Colonic mucosa (tissue), 4 donors: ENCODE measurements around the gene XKR7. TPM values are rescaled to one million over a fixed set of nuclear protein-coding genes. Genes with fewer than 3 reads are reported as not detected.

ENCODE experiments used
- DNase-seq: peaks from one replicate; pipeline ENCODE4 v3.0.0-alpha.2; 2020
- H3K27ac ChIP-seq: fragments of 200-600 bp; one replicate; pipeline ENCODE4 v1.8.0; 2021
- H3K27me3 ChIP-seq: fragments of 200-600 bp; one replicate; pipeline ENCODE4 v1.8.0; 2021
- H3K36me3 ChIP-seq: fragments of 200-600 bp; one replicate; pipeline ENCODE4 v1.8.0; 2021
- H3K4me1 ChIP-seq: fragments of 200-600 bp; one replicate; pipeline ENCODE4 v1.8.0; 2021; ENCODE audit warnings: mild to moderate bottlenecking
- H3K4me3 ChIP-seq: fragments of 200-600 bp; one replicate; pipeline ENCODE4 v1.8.0; 2021
- H3K9ac ChIP-seq, 2 donors: one replicate each; pipeline ENCODE4 v1.7.0; 2013; ENCODE audit warnings: control low read depth in 2 of 2, low read depth in 2 of 2, low read length in 2 of 2
- H3K9me3 ChIP-seq: fragments of 200-600 bp; one replicate; pipeline ENCODE4 v1.8.0; 2021
- CTCF ChIP-seq: fragments of 200-600 bp; IDR thresholded peaks from one replicate; pipeline ENCODE4 v1.8.0; 2022; ENCODE audit warnings: antibody characterized with exemption, mild to moderate bottlenecking
- intact Hi-C: fragments of 100-400 bp; cut with DNase I; formaldehyde crosslinking; loops from one replicate; pipeline ENCODE4 v1.14.1; 2022
- total RNA-seq, 2 donors: library from RNA; stranded (reverse); fragmentation: NEBNext Ultra II Directional in 1 of 2; extraction: Animal tissue kit (Norgen Biotek cat#: 25700) in 1 of 2; gene quantifications; one replicate each; pipeline ENCODE4 v1.2.1, GENCODE V29; 2021
- donor health status: healthy.
- donor health status: DM: no; HTN: no; CAD: no.
- donor health status: DM: no; HTN: no; CAD: no.

Gene XKR7
- total RNA-seq, 2 donors from 2014 or later, result 0.07 to 0.16 TPM

- H3K36me3 ChIP-seq, result no peaks in the 10 kb centered on the region
- no peaks in the 10 kb centered on the region for H3K9me3 ChIP-seq
- intact Hi-C loops, result no loop called here
- H3K4me3 ChIP-seq, result no peak overlapping the region
- no peak overlapping the region for H3K9ac ChIP-seq
- no peaks in the 10 kb centered on the region for H3K4me1 ChIP-seq
- DNase-seq, result no peak
- no peak for TF ChIP-seq CTCF
- H3K27me3 ChIP-seq, result no peaks in the 10 kb centered on the region
- H3K27ac ChIP-seq, result no peak overlapping the region
Measured at GRCh38 chr20:31981784-31982183, 13.8 kb downstream of the XKR7 start.

GRCh38 chr20:31984981-31985471 lies 17.1 kb downstream of the XKR7 start:
- Histone ChIP-seq H3K4me3 (no peak overlapping the region), H3K9me3 (no peaks in the 10 kb centered on the region), H3K27me3 (no peaks in the 10 kb centered on the region), H3K4me1 (no peaks in the 10 kb centered on the region), H3K9ac (no peak overlapping the region), H3K36me3 (no peaks in the 10 kb centered on the region), H3K27ac (no peak overlapping the region)
- intact Hi-C loops, result no loop called here
- DNase-seq, result no peak
- no peak for TF ChIP-seq CTCF

GRCh38 chr20:31987744-31988143 lies 19.8 kb downstream of the XKR7 start:
- H3K4me3 ChIP-seq, result no peak overlapping the region
- no peak for DNase-seq
- intact Hi-C loops, result no loop called here
- H3K4me1 ChIP-seq, result no peaks in the 10 kb centered on the region
- H3K9me3 ChIP-seq, result no peaks in the 10 kb centered on the region
- no peaks in the 10 kb centered on the region for H3K36me3 ChIP-seq
- H3K27ac ChIP-seq, result no peak overlapping the region
- H3K9ac ChIP-seq, result no peak overlapping the region
- no peaks in the 10 kb centered on the region for H3K27me3 ChIP-seq
- TF ChIP-seq CTCF, result no peak

- no peaks in the 10 kb centered on the region for H3K9me3 ChIP-seq
- intact Hi-C loops, result no loop called here
- no peak for TF ChIP-seq CTCF
- no peaks in the 10 kb centered on the region for H3K27me3 ChIP-seq
- DNase-seq, result no peak
- no peaks in the 10 kb centered on the region for H3K4me1 ChIP-seq
- no peak overlapping the region for H3K9ac ChIP-seq
- no peak overlapping the region for H3K4me3 ChIP-seq
- H3K36me3 ChIP-seq, result no peaks in the 10 kb centered on the region
- no peak overlapping the region for H3K27ac ChIP-seq
Measured at GRCh38 chr20:31988430-31989015, 20.6 kb downstream of the XKR7 start.

- no peak for DNase-seq
- no peaks in the 10 kb centered on the region for H3K36me3 ChIP-seq
- no peaks in the 10 kb centered on the region for H3K9me3 ChIP-seq
- intact Hi-C loops, result no loop called here
- H3K27me3 ChIP-seq, result no peaks in the 10 kb centered on the region
- no peak overlapping the region for H3K4me3 ChIP-seq
- H3K4me1 ChIP-seq, result no peaks in the 10 kb centered on the region
- H3K27ac ChIP-seq, result no peak overlapping the region
- TF ChIP-seq CTCF, result no peak
- no peak overlapping the region for H3K9ac ChIP-seq
Measured at GRCh38 chr20:31989030-31989645, 21.2 kb downstream of the XKR7 start.
